ACC112 (cell line): ENCODE data around the gene ADGRG7.
"Not testable (repeated sequence)": the region's sequence is repeated elsewhere in the genome, so short reads cannot be mapped to it uniquely, and the experiment has no call there.

Experiments
- H2AFZ ChIP-seq: fragments of 200-600 bp; sonication (generic); one replicate; pipeline ENCODE4 v1.6.0; 2017; ENCODE audit warnings: antibody characterized with exemption, low read length; ENCODE audit not compliant: unreplicated experiment
- H3K27ac ChIP-seq: fragments of 200-600 bp; sonication (generic); 2 replicates; pipeline ENCODE4 v1.5.1; 2014; ENCODE audit warnings: low read depth, mild to moderate bottlenecking, antibody characterized with exemption, low read length, moderate library complexity
- H3K27me3 ChIP-seq: fragments of 200-600 bp; sonication (generic); 2 replicates; pipeline ENCODE4 v1.6.1; 2014; ENCODE audit warnings: mild to moderate bottlenecking, antibody characterized with exemption, low read length, moderate library complexity, mixed read lengths; ENCODE audit not compliant: insufficient read depth
- H3K36me3 ChIP-seq: fragments of 200-600 bp; sonication (generic); 2 replicates; pipeline ENCODE4 v1.6.1; 2016; ENCODE audit warnings: mild to moderate bottlenecking, antibody characterized with exemption, low read length, moderate library complexity, mixed read lengths; ENCODE audit not compliant: insufficient read depth
- H3K4me1 ChIP-seq: fragments of 200-600 bp; sonication (generic); one replicate; pipeline ENCODE4 v1.6.1; 2016; ENCODE audit warnings: low read length, mixed read lengths; ENCODE audit not compliant: insufficient read depth, unreplicated experiment, control insufficient read depth
- H3K4me3 ChIP-seq: fragments of 200-600 bp; sonication (generic); 2 replicates; pipeline ENCODE4 v1.5.1; 2014; ENCODE audit warnings: mild to moderate bottlenecking, low read depth, low read length
- H3K79me2 ChIP-seq: fragments of 200-600 bp; sonication (generic); one replicate; pipeline ENCODE4 v1.6.0; 2016; ENCODE audit warnings: low read length; ENCODE audit not compliant: control insufficient read depth, unreplicated experiment, insufficient read depth

ADGRG7 gene

DNA sequence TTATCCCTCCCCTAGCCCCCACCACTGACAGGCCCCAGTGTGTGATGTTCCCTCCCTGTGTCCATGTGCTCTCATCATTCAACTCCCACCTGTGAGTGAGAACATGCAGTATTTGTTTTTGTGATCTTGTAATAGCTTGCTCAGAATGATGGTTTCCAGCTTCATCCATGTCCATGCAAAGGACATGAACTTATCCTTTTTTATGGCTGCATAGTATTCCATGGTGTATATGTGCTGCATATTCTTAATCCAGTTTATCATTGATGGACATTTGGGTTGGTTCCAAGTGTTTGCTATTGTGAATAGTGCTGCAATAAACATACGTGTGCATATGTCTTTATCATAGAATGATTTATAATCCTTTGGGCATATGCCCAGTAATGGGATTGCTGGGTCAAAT is 57.9 kb downstream of the ADGRG7 start:
- H3K27me3 ChIP-seq, H3K36me3 ChIP-seq, H3K27ac ChIP-seq, H3K4me3 ChIP-seq, H3K79me2 ChIP-seq, H3K4me1 ChIP-seq, H2AFZ ChIP-seq: not testable (repeated sequence)

DNA sequence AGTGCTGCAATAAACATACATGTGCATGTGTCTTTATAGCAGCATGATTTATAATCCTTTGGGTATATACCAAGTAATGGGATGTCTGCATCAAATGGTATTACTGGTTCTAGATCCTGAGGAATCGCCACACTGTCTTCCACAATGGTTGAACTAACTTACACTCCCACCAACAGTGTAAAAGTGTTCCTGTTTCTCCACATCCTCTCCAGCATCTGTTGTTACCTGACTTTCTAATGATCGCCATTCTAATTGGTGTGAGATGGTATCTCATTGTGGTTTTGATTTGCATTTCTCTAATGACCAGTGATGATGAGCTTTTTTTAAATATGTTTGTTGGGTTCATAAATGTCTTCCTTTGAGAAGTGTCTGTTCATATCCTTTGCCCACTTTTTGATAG is 61.6 kb downstream of the ADGRG7 start:
- not testable (repeated sequence) for H3K36me3 ChIP-seq, H3K27ac ChIP-seq, H3K4me1 ChIP-seq, H3K4me3 ChIP-seq, H3K79me2 ChIP-seq, H2AFZ ChIP-seq, H3K27me3 ChIP-seq

DNA sequence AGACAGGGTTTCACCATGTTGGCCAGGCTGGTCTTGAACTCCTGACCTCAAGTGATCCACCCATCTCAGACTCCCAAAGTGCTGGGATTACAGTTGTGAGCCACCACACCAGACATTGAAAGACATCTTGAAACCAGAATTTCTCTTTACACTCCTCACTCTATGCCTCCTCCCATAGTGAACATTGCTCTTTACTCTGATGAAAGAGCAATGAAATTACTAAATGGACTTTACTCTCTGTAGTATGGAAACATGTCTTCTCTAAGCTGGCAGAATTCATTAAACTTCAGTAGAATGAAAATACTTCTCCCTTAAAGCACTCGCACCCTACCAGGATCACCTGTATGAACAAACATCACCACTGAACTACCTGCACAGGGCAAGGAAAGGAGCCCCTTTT is 72.1 kb downstream of the ADGRG7 start:
- no peaks in the 10 kb centered on the region for H3K36me3 ChIP-seq
- H3K79me2 ChIP-seq, result no peaks in the 10 kb centered on the region
- no peak overlapping the region for H3K27ac ChIP-seq
- no peaks in the 10 kb centered on the region for H3K27me3 ChIP-seq
- H2AFZ ChIP-seq, result no peak overlapping the region
- no peak overlapping the region for H3K4me3 ChIP-seq
- H3K4me1 ChIP-seq, result no peaks in the 10 kb centered on the region

DNA sequence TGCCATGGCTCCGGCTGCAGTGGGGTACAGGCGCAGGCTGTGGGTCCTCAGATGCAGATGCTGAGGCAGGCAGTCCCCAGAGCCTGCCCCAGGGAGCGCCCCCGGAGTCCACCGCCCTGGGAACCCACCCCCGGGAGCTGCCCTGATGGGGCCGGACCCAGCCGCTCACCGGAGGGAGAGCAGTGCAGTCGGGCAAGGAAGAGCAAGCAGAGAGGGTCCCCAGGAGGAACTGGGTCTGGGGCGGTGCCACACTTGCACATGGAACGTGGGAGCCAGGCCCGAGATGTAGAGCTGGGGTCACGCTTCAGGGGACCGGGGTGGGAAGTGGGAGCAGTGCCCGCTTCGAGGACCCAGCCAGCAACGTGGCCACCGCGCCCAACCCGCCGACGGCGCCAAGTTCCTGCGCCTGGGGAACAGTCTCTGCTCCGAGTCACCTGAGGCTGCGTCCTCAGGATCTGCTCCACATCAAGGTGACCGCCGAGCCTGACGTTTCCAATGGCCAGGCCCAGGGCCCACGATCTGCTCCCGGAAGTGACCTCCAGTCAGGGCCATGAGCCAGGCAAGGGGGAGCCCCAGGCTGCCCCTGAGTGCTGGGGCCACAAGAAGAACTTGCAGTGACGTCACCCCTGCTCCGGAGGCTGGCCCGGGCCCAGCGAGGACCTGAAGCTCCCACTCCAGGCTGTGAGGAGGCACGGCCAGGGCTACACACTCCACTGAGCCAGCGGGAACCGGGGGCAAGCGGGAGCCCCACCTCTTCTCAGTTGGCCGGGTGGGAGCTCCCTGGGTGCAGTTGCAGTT is 72.9 kb downstream of the ADGRG7 start:
- no peaks in the 10 kb centered on the region for H3K27me3 ChIP-seq
- H2AFZ ChIP-seq, result no peak overlapping the region
- no peaks in the 10 kb centered on the region for H3K79me2 ChIP-seq
- no peak overlapping the region for H3K4me3 ChIP-seq
- no peak overlapping the region for H3K27ac ChIP-seq
- no peaks in the 10 kb centered on the region for H3K36me3 ChIP-seq
- H3K4me1 ChIP-seq, result no peaks in the 10 kb centered on the region

DNA sequence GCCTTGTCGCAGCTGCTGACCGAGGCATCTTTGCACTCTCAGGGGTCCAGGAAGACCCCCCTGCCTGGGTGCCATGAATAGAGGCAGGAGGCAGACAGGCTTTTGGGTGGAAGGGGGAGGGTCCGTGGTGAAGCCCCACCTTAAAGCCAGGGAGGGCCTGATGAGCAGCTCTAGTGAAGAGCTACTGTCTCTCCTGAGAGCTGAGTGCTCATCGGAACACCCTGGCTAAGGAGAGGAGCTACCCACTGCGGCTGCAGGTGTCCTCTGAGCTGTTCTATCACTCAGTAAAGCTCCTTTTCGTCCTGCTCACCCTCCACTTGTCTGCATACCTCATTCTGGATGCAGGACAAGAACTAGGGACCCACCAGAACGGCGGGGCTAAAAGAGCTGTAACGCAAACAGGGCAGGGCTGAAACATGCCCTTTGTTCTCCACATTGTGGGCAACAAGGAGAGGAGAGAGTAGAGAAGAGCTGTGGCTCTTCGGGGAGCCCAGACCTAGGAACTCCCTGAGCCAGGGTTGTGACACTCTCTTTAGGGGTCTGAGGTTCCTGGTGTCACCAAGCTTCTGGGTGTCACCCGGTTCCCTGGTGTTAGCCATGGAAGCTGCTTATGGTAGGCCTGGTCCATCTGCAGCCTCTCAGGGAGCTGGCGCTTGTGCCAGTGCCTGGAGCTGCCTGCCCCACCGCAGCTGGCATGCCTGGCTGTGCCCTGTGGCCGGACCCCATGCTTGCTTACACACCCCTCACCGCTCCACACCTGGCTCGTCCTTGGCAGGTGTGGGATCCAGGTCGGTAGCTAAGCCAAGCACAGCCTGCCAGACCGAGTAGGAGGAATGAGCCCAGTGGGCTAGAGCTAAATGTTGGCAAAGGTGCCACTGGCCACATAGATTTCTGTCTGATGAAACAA is 73.7 kb downstream of the ADGRG7 start:
- H3K79me2 ChIP-seq, result no peaks in the 10 kb centered on the region
- no peak overlapping the region for H2AFZ ChIP-seq
- no peak overlapping the region for H3K4me3 ChIP-seq
- H3K4me1 ChIP-seq, result no peaks in the 10 kb centered on the region
- H3K27ac ChIP-seq, result no peak overlapping the region
- no peaks in the 10 kb centered on the region for H3K36me3 ChIP-seq
- H3K27me3 ChIP-seq, result no peaks in the 10 kb centered on the region

DNA sequence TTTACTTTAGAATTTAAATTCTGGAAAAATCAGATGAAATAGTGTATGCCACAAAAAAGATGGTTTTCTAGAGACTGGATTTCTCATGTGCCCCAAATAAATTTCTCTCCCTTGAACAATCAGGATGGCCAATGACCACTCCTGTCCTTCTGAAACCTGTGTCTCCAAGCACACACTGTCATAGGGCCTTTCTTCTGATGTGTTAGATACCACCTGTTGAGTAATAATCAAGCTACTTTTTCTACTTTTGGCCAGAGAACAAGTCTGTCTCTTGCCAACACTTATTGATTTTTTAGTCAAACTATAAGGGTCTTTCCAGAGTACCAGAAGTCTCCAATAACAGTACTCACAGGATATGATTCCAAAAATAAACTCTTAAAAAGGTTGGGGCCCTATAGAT is 83.8 kb downstream of the ADGRG7 start:
- no peaks in the 10 kb centered on the region for H3K79me2 ChIP-seq
- no peak overlapping the region for H3K27ac ChIP-seq
- H3K4me3 ChIP-seq, result no peak overlapping the region
- H2AFZ ChIP-seq, result no peak overlapping the region
- H3K36me3 ChIP-seq, result no peaks in the 10 kb centered on the region
- 0 out of 2 replicates have a peak, but pooled peaks cover 3% of the 10 kb centered on the region for H3K27me3 ChIP-seq
- H3K4me1 ChIP-seq, result no peaks in the 10 kb centered on the region

DNA sequence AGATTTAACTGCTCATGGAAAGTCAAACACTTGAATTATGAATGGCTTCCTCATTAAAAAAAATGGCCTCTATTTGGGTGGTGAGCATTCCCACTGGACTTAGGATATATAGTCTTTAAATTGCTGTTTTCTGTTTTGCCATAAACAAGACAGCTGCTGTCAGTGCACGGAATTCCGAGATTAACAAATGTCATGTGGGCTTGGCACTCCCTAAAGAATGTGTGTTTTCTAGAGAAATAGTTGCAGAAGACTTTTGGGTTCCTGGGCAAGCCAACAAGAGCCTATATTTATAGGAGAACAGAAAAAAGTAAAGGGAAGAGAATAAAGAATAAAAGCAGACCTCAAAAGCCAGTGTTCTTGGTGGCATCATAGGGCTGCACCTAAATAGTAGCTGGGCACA is 86.3 kb downstream of the ADGRG7 start:
- Histone ChIP-seq H3K4me1 (no peaks in the 10 kb centered on the region), H3K36me3 (no peaks in the 10 kb centered on the region), H2AFZ (no peak overlapping the region), H3K79me2 (no peaks in the 10 kb centered on the region), H3K27ac (no peak overlapping the region), H3K4me3 (no peak overlapping the region), H3K27me3 (0 out of 2 replicates have a peak, but pooled peaks cover 3% of the 10 kb centered on the region)

DNA sequence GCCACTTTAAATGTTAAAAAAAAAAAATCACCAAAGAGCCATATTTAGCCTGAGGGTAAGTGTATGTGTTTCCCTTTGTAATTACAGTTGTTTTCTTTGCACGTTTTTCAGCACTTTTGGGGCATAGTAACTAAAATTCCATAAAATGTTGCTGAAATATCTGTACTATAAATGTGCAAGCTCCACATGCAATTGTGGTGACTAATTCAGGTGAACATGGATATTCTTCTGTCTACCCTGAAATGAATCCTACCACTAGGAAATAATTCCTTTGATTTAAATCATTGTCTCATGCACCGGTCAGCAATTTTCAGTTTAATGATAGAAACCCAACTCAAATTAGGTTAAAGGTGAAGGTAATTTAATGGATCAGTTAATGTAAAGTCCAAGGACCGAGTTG is 86.8 kb downstream of the ADGRG7 start:
- Histone ChIP-seq H3K27me3 (0 out of 2 replicates have a peak, but pooled peaks cover 3% of the 10 kb centered on the region), H3K27ac (no peak overlapping the region), H3K36me3 (no peaks in the 10 kb centered on the region), H3K4me1 (no peaks in the 10 kb centered on the region), H2AFZ (no peak overlapping the region), H3K79me2 (no peaks in the 10 kb centered on the region), H3K4me3 (no peak overlapping the region)

DNA sequence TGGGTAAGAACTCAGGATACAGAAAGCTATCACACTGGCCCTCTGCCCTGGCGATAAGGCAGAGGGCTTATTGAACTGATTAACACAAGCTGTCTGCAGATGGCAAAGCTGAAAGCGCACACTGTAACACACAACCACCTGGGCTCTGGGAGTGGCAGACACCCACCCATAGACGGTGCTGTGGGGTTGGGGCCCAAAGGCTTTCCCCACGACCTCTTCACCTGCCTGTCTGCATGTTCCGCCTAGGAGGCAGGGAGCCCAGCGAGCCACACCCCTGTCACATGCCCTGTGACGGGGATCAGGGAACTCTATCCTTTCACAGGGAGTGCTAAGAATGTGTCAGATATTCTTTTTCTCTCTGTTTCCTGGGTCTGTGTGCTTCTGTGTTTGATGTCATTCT is 87.8 kb downstream of the ADGRG7 start:
- Histone ChIP-seq H3K4me3 (no peak overlapping the region), H3K36me3 (no peaks in the 10 kb centered on the region), H3K27ac (no peak overlapping the region), H2AFZ (no peak overlapping the region), H3K27me3 (0 out of 2 replicates have a peak, but pooled peaks cover 3% of the 10 kb centered on the region), H3K79me2 (no peaks in the 10 kb centered on the region), H3K4me1 (peaks cover 2% of the 10 kb centered on the region)

DNA sequence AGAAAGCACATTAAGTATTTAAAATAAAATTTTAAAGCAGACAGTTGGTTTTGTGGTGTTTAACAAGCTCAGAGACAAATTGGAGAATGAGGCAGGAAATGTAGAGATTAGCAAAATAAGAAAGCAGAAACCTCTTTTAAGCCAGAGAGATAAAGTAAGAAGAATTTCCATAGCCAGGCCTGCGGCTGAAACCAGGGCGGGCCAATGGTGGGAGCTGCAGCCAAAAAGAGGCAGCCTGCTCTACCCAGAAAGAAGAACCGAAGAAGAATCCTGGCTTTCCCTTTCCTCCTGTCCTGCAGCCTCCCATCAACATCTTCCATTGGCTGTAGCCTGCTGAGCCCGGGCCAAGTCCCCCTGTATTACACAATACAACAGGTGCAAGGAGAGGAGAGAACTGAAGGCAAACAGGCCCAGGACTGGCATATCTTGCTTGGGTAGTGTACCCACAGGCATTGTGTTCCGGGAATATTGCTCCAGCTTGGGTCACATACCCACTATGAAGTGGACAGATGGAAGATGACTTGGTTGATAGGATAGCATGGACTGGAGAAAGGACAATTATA is 88.4 kb downstream of the ADGRG7 start:
- no peak overlapping the region for H3K4me3 ChIP-seq
- H3K4me1 ChIP-seq, result peaks cover 7% of the 10 kb centered on the region
- H2AFZ ChIP-seq, result no peak overlapping the region
- no peak overlapping the region for H3K27ac ChIP-seq
- H3K36me3 ChIP-seq, result no peaks in the 10 kb centered on the region
- no peaks in the 10 kb centered on the region for H3K79me2 ChIP-seq
- H3K27me3 ChIP-seq, result 0 out of 2 replicates have a peak, but pooled peaks cover 3% of the 10 kb centered on the region
